Inflammatory macrophage (primary cell): ENCODE results near the gene ZFP2.
"Not testable (repeated sequence)": the region's sequence is repeated elsewhere in the genome, so short reads cannot be mapped to it uniquely, and the experiment has no call there.

ENCODE experiments used
- DNase-seq, 2 donors: peaks; one replicate each; pipeline ENCODE4 v3.0.0-alpha.2; 2020 to 2022
- total RNA-seq, 18 experiments: gene quantifications; one replicate each; lab custom pipeline; 2026; ENCODE audit warnings: mixed read lengths in 6 of 18, inconsistent platforms in 2 of 18; lab: John Stamatoyannopoulos, UW

Gene ZFP2
- 0 to 0.26 (median 0.06) reads per million in 18 experiments for total RNA-seq

GRCh38 chr5:178895615-178896571 lies at the start of gene ZFP2:
TSS of gene ZFP2 (plus strand) at chr5:178895913. CDS start at chr5:178931314, 35,401 bp downstream.
- peak in 1 of 2 donors; percentile 21 for DNase-seq

GRCh38 chr5:178849316-178849715 lies 46.4 kb upstream of the ZFP2 start:
- no peak for DNase-seq

GRCh38 chr5:178851951-178852350 lies 43.8 kb upstream of the ZFP2 start:
- no peak for DNase-seq

GRCh38 chr5:178854284-178854683 lies 41.4 kb upstream of the ZFP2 start:
- no peak for DNase-seq

- DNase-seq: peak; percentile 95 to 96
Measured at GRCh38 chr5:178859625-178860521, 35.8 kb upstream of the ZFP2 start, which contains the start of gene ZNF354B. TSS of gene ZNF354B (plus strand) at chr5:178859953. CDS start at chr5:178861048, 1,095 bp downstream.

GRCh38 chr5:178860615-178861014 lies 35.1 kb upstream of the ZFP2 start:
- DNase-seq: not testable (repeated sequence)

- no peak for DNase-seq
Measured at GRCh38 chr5:178861627-178862026, 34.1 kb upstream of the ZFP2 start.

- peak in 1 of 2 donors; percentile 17 for DNase-seq
Measured at GRCh38 chr5:178866946-178867345, 28.8 kb upstream of the ZFP2 start.

GRCh38 chr5:178869577-178869976 lies 26.1 kb upstream of the ZFP2 start:
- no peak for DNase-seq

GRCh38 chr5:178870411-178870810 lies 25.3 kb upstream of the ZFP2 start:
- no peak for DNase-seq

GRCh38 chr5:178872302-178872701 lies 23.4 kb upstream of the ZFP2 start:
- DNase-seq: no peak

- DNase-seq: not testable (repeated sequence)
Measured at GRCh38 chr5:178883115-178883694, 12.5 kb upstream of the ZFP2 start.

- DNase-seq: no peak
Measured at GRCh38 chr5:178883815-178884430, 11.8 kb upstream of the ZFP2 start.

- no peak for DNase-seq
Measured at GRCh38 chr5:178899289-178899688, 3.6 kb downstream of the ZFP2 start.

GRCh38 chr5:178902849-178903248 lies 7.1 kb downstream of the ZFP2 start:
- DNase-seq: no peak

- no peak for DNase-seq
Measured at GRCh38 chr5:178931846-178932760, 36.4 kb downstream of the ZFP2 start.

GRCh38 chr5:178940569-178941360 lies 45.1 kb downstream of the ZFP2 start, which contains the start of gene ZNF454:
TSS of gene ZNF454 (plus strand) at chr5:178941198. CDS start at chr5:178942792, 1,594 bp downstream.
- no peak for DNase-seq

- no peak for DNase-seq
Measured at GRCh38 chr5:178941361-178941760, 45.6 kb downstream of the ZFP2 start.

- no peak for DNase-seq
Measured at GRCh38 chr5:178965465-178966055, 69.8 kb downstream of the ZFP2 start.

GRCh38 chr5:178981381-178981780 lies 85.7 kb downstream of the ZFP2 start:
- no peak for DNase-seq
